Right lobe of liver (tissue), 4 donors: ENCODE measurements around the gene AXIN1.

Source experiments
- CTCF ChIP-seq, 4 donors: fragments of 200-600 bp in 3 of 4; fragments of 450-650 bp in 1 of 4; IDR thresholded peaks; one replicate each; pipeline versions ENCODE4 v1.5.1 to v1.8.0; 2016 to 2022; ENCODE audit warnings: antibody characterized with exemption in 4 of 4, mild to moderate bottlenecking in 2 of 4
- POLR2A ChIP-seq: fragments of 450-650 bp; IDR thresholded peaks from one replicate; pipeline ENCODE4 v1.6.1; 2017; ENCODE audit warnings: antibody characterized with exemption, mild to moderate bottlenecking
- donor health status: DM: no; HTN: no; CAD: no.
- donor health status: DM: no; HTN: no; CAD: no.
- donor health status: DM: no; HTN: yes; CAD: no.

- TF ChIP-seq CTCF (IDR thresholded peaks at IDR 0.05) (no peak), POLR2A (no peak)
Observed at GRCh38 chr16:337975-338575, 14.4 kb downstream of the AXIN1 start.
